ENCODE data around the gene TOP3B.

TOP3B gene

GRCh38 chr22:22003233-22003632 lies 20.6 kb upstream of the TOP3B start:
- no peak overlapping the region for H3K4me3 ChIP-seq (ENCODE audit: low read length)
- no peaks in the 10 kb centered on the region for H3K9me3 ChIP-seq (ENCODE audit: low read length)
- no peaks in the 10 kb centered on the region for H3K4me1 ChIP-seq (ENCODE audit: insufficient read depth, low read length)
- H3K27me3 ChIP-seq (ENCODE audit: insufficient read depth, low read length), result peaks cover 7% of the 10 kb centered on the region
- H3K36me3 ChIP-seq (ENCODE audit: insufficient read depth, low read length), result no peaks in the 10 kb centered on the region
- H2AFZ ChIP-seq (ENCODE audit: low read depth, low read length), result no peak overlapping the region

- H3K4me3 ChIP-seq (ENCODE audit: low read length), result no peak overlapping the region
- no peaks in the 10 kb centered on the region for H3K4me1 ChIP-seq (ENCODE audit: insufficient read depth, low read length)
- H2AFZ ChIP-seq (ENCODE audit: low read depth, low read length), result no peak overlapping the region
- H3K9me3 ChIP-seq (ENCODE audit: low read length), result no peaks in the 10 kb centered on the region
- H3K27me3 ChIP-seq (ENCODE audit: insufficient read depth, low read length), result peaks cover 7% of the 10 kb centered on the region
- H3K36me3 ChIP-seq (ENCODE audit: insufficient read depth, low read length), result no peaks in the 10 kb centered on the region
Measured at GRCh38 chr22:22002526-22003055, 20.0 kb upstream of the TOP3B start.

GRCh38 chr22:22001664-22002525 lies 19.3 kb upstream of the TOP3B start:
- no peaks in the 10 kb centered on the region for H3K9me3 ChIP-seq (ENCODE audit: low read length)
- H3K4me1 ChIP-seq (ENCODE audit: insufficient read depth, low read length), result no peaks in the 10 kb centered on the region
- no peaks in the 10 kb centered on the region for H3K36me3 ChIP-seq (ENCODE audit: insufficient read depth, low read length)
- H2AFZ ChIP-seq (ENCODE audit: low read depth, low read length), result no peak overlapping the region
- H3K4me3 ChIP-seq (ENCODE audit: low read length), result no peak overlapping the region
- peaks cover 7% of the 10 kb centered on the region for H3K27me3 ChIP-seq (ENCODE audit: insufficient read depth, low read length)

- H3K27me3 ChIP-seq (ENCODE audit: insufficient read depth, low read length), result peaks cover 12% of the 10 kb centered on the region
Measured at GRCh38 chr22:21998595-21999247, 16.1 kb upstream of the TOP3B start.

GRCh38 chr22:21996175-21996720 lies 13.7 kb upstream of the TOP3B start:
- no peaks in the 10 kb centered on the region for H3K9me3 ChIP-seq (ENCODE audit: low read length)
- no peaks in the 10 kb centered on the region for H3K36me3 ChIP-seq (ENCODE audit: insufficient read depth, low read length)
- no peaks in the 10 kb centered on the region for H3K4me1 ChIP-seq (ENCODE audit: insufficient read depth, low read length)
- peaks cover 12% of the 10 kb centered on the region for H3K27me3 ChIP-seq (ENCODE audit: insufficient read depth, low read length)
- no peak overlapping the region for H3K4me3 ChIP-seq (ENCODE audit: low read length)
- no peak overlapping the region for H2AFZ ChIP-seq (ENCODE audit: low read depth, low read length)

More at GRCh38 chr22:21998595-21999247, 16.1 kb upstream of the TOP3B start:
- no peaks in the 10 kb centered on the region for H3K9me3 ChIP-seq (ENCODE audit: low read length)
- no peaks in the 10 kb centered on the region for H3K4me1 ChIP-seq (ENCODE audit: insufficient read depth, low read length)
- no peak overlapping the region for H2AFZ ChIP-seq (ENCODE audit: low read depth, low read length)
- H3K36me3 ChIP-seq (ENCODE audit: insufficient read depth, low read length), result no peaks in the 10 kb centered on the region
- no peak overlapping the region for H3K4me3 ChIP-seq (ENCODE audit: low read length)

GRCh38 chr22:21995660-21996059 lies 13.1 kb upstream of the TOP3B start:
- Histone ChIP-seq H3K27me3 (ENCODE audit: insufficient read depth, low read length) (peaks cover 7% of the 10 kb centered on the region), H3K4me3 (ENCODE audit: low read length) (no peak overlapping the region), H3K4me1 (ENCODE audit: insufficient read depth, low read length) (no peaks in the 10 kb centered on the region), H3K36me3 (ENCODE audit: insufficient read depth, low read length) (no peaks in the 10 kb centered on the region), H2AFZ (ENCODE audit: low read depth, low read length) (no peak overlapping the region), H3K9me3 (ENCODE audit: low read length) (no peaks in the 10 kb centered on the region)

GRCh38 chr22:21994881-21995444 lies 12.4 kb upstream of the TOP3B start:
- no peaks in the 10 kb centered on the region for H3K9me3 ChIP-seq (ENCODE audit: low read length)
- no peak overlapping the region for H3K4me3 ChIP-seq (ENCODE audit: low read length)
- no peaks in the 10 kb centered on the region for H3K4me1 ChIP-seq (ENCODE audit: insufficient read depth, low read length)
- H2AFZ ChIP-seq (ENCODE audit: low read depth, low read length), result no peak overlapping the region
- H3K36me3 ChIP-seq (ENCODE audit: insufficient read depth, low read length), result no peaks in the 10 kb centered on the region
- peaks cover 5% of the 10 kb centered on the region for H3K27me3 ChIP-seq (ENCODE audit: insufficient read depth, low read length)

- Histone ChIP-seq H3K9me3 (ENCODE audit: low read length) (no peaks in the 10 kb centered on the region), H2AFZ (ENCODE audit: low read depth, low read length) (no peak overlapping the region), H3K4me1 (ENCODE audit: insufficient read depth, low read length) (no peaks in the 10 kb centered on the region), H3K4me3 (ENCODE audit: low read length) (no peak overlapping the region), H3K27me3 (ENCODE audit: insufficient read depth, low read length) (peaks cover 5% of the 10 kb centered on the region), H3K36me3 (ENCODE audit: insufficient read depth, low read length) (no peaks in the 10 kb centered on the region)
Measured at GRCh38 chr22:21992593-21993237, 10.1 kb upstream of the TOP3B start.

GRCh38 chr22:21991774-21992173 lies 9.2 kb upstream of the TOP3B start:
- H3K4me3 ChIP-seq (ENCODE audit: low read length), result no peak overlapping the region
- no peak overlapping the region for H2AFZ ChIP-seq (ENCODE audit: low read depth, low read length)
- no peaks in the 10 kb centered on the region for H3K9me3 ChIP-seq (ENCODE audit: low read length)
- peaks cover 5% of the 10 kb centered on the region for H3K27me3 ChIP-seq (ENCODE audit: insufficient read depth, low read length)
- H3K36me3 ChIP-seq (ENCODE audit: insufficient read depth, low read length), result no peaks in the 10 kb centered on the region
- H3K4me1 ChIP-seq (ENCODE audit: insufficient read depth, low read length), result no peaks in the 10 kb centered on the region

- no peak overlapping the region for H2AFZ ChIP-seq (ENCODE audit: low read depth, low read length)
- no peaks in the 10 kb centered on the region for H3K4me1 ChIP-seq (ENCODE audit: insufficient read depth, low read length)
- H3K27me3 ChIP-seq (ENCODE audit: insufficient read depth, low read length), result peaks cover 5% of the 10 kb centered on the region
- no peak overlapping the region for H3K4me3 ChIP-seq (ENCODE audit: low read length)
- no peaks in the 10 kb centered on the region for H3K36me3 ChIP-seq (ENCODE audit: insufficient read depth, low read length)
- H3K9me3 ChIP-seq (ENCODE audit: low read length), result no peaks in the 10 kb centered on the region
Measured at GRCh38 chr22:21991304-21991596, 8.7 kb upstream of the TOP3B start.

GRCh38 chr22:21990445-21991303 lies 8.1 kb upstream of the TOP3B start:
- Histone ChIP-seq H3K36me3 (ENCODE audit: insufficient read depth, low read length) (no peaks in the 10 kb centered on the region), H3K4me3 (ENCODE audit: low read length) (no peak overlapping the region), H2AFZ (ENCODE audit: low read depth, low read length) (no peak overlapping the region), H3K9me3 (ENCODE audit: low read length) (no peaks in the 10 kb centered on the region), H3K4me1 (ENCODE audit: insufficient read depth, low read length) (no peaks in the 10 kb centered on the region), H3K27me3 (ENCODE audit: insufficient read depth, low read length) (peaks cover 5% of the 10 kb centered on the region)

- Histone ChIP-seq H3K36me3 (ENCODE audit: insufficient read depth, low read length) (no peaks in the 10 kb centered on the region), H2AFZ (ENCODE audit: low read depth, low read length) (no peak overlapping the region), H3K4me3 (ENCODE audit: low read length) (no peak overlapping the region), H3K9me3 (ENCODE audit: low read length) (no peaks in the 10 kb centered on the region), H3K27me3 (ENCODE audit: insufficient read depth, low read length) (no peaks in the 10 kb centered on the region), H3K4me1 (ENCODE audit: insufficient read depth, low read length) (no peaks in the 10 kb centered on the region)
Measured at GRCh38 chr22:21989049-21989448, 6.5 kb upstream of the TOP3B start.
